Glutamatergic neuron (in vitro differentiated cells): ENCODE data around the gene PLK2. TPM values are rescaled to one million over a fixed set of nuclear protein-coding genes. Genes with fewer than 3 reads are reported as not detected.

ENCODE experiments used
- DNase-seq: peaks from one replicate; pipeline ENCODE4 v3.0.0; 2022
- H3K27ac Mint-ChIP-seq: one replicate; pipeline ENCODE4 v1.8.0; 2020; ENCODE audit warnings: mild to moderate bottlenecking, mixed read lengths, inconsistent platforms; ENCODE audit not compliant: unreplicated experiment
- H3K27me3 Mint-ChIP-seq: one replicate; pipeline ENCODE4 v1.8.0; 2020; ENCODE audit warnings: mild to moderate bottlenecking, moderate library complexity, mixed read lengths, inconsistent platforms; ENCODE audit not compliant: unreplicated experiment
- H3K36me3 Mint-ChIP-seq: one replicate; pipeline ENCODE4 v1.8.0; 2020; ENCODE audit warnings: mild to moderate bottlenecking, mixed read lengths, inconsistent platforms; ENCODE audit not compliant: unreplicated experiment
- H3K4me1 Mint-ChIP-seq: one replicate; pipeline ENCODE4 v1.8.0; 2020; ENCODE audit warnings: mild to moderate bottlenecking, low read depth, mixed read lengths, inconsistent platforms; ENCODE audit not compliant: unreplicated experiment
- H3K4me3 Mint-ChIP-seq: one replicate; pipeline ENCODE4 v1.8.0; 2020; ENCODE audit warnings: mild to moderate bottlenecking, mixed read lengths, inconsistent platforms; ENCODE audit not compliant: unreplicated experiment
- H3K9me3 Mint-ChIP-seq: one replicate; pipeline ENCODE4 v1.8.0; 2020; ENCODE audit warnings: mild to moderate bottlenecking, moderate library complexity, mixed read lengths, inconsistent platforms; ENCODE audit not compliant: unreplicated experiment
- total RNA-seq: library from RNA; stranded (reverse); fragmentation: NEBNext Ultra II Directional; extraction: Animal tissue kit (Norgen Biotek cat#: 25700); gene quantifications from one replicate; pipeline ENCODE4 v1.2.1, GENCODE V29; 2021; ENCODE audit not compliant: unreplicated experiment
- TF ChIP-seq, protein P1 (sequence below): fragments of 200-600 bp; sonication (generic); IDR thresholded peaks from one replicate; pipeline ENCODE4 v1.5.0; 2021; ENCODE audit not compliant: partially characterized antibody, unreplicated experiment

The PLK2 gene
- total RNA-seq, 1 donor from 2014 or later, result 7.8 TPM

DNA sequence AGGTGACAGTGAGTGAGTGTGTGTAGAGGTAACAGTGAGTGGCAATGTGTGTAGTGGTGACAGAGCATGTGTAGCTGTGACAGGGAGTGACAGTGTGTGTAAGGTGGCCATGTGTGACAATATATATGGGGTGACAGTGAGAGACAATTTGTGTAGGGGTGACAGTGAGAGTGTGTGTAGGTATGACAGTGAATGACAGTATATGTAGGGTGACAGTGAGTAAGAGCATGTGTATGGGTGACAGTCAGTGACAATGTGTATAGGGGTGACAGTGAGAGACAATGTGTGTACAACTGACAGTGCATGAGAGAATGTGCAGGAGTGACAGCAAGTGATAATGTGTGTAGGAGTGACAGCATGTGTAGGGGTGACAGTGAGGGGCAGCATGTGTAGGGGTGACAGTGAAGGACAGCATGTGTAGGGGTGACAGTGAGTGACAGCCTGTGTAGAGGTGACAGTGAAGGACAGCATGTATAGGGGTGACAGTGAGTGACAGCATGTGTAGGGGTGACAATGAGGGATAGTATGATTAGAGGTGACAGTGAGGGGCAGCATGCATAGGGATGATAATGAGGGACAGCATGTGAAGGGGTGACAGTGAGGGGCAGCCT lies 21.3 kb upstream of the PLK2 start:
- Mint-ChIP-seq H3K27ac (no peak overlapping the region), H3K9me3 (no peaks in the 10 kb centered on the region), H3K36me3 (peaks cover under 1% of the 10 kb centered on the region), H3K4me3 (no peak overlapping the region), H3K27me3 (no peaks in the 10 kb centered on the region), H3K4me1 (no peaks in the 10 kb centered on the region)
- no peak for DNase-seq
- TF ChIP-seq, protein P1, sequence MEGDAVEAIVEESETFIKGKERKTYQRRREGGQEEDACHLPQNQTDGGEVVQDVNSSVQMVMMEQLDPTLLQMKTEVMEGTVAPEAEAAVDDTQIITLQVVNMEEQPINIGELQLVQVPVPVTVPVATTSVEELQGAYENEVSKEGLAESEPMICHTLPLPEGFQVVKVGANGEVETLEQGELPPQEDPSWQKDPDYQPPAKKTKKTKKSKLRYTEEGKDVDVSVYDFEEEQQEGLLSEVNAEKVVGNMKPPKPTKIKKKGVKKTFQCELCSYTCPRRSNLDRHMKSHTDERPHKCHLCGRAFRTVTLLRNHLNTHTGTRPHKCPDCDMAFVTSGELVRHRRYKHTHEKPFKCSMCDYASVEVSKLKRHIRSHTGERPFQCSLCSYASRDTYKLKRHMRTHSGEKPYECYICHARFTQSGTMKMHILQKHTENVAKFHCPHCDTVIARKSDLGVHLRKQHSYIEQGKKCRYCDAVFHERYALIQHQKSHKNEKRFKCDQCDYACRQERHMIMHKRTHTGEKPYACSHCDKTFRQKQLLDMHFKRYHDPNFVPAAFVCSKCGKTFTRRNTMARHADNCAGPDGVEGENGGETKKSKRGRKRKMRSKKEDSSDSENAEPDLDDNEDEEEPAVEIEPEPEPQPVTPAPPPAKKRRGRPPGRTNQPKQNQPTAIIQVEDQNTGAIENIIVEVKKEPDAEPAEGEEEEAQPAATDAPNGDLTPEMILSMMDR, result no peak

DNA sequence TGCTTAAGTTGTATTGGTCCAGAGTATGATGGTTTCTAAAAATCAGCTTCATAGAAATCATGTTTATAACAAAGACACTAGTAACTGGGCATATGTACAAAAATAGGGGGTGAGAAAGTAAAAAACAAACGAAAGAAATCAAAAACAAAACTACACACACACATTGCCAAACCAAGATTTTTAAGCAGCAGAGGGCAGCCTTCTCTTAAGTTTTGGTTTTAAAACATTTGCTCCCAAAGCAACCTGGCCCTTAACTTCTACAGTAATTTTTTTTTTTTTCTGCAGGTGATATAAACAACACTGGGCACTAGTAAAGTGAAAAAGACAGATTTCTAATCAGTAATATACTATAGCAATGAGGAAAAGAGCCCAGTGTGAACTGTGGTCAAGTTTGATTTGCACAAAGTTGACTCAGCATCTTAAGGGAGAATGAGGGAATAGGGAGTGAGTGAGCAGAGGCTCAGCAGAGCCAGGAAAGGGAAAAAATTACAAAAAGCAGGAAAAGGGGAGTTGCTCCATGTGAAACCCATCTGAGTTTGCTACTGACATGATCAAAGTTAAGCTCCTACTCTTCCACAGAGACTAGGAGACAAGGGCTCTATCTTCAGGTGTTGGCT lies 18.0 kb upstream of the PLK2 start:
- no peak overlapping the region for H3K27ac Mint-ChIP-seq
- H3K36me3 Mint-ChIP-seq, result peaks cover 12% of the 10 kb centered on the region
- no peak overlapping the region for H3K4me3 Mint-ChIP-seq
- DNase-seq, result no peak
- H3K27me3 Mint-ChIP-seq, result peaks cover 1% of the 10 kb centered on the region
- peaks cover 5% of the 10 kb centered on the region for H3K9me3 Mint-ChIP-seq
- H3K4me1 Mint-ChIP-seq, result no peaks in the 10 kb centered on the region
- TF ChIP-seq, protein P1, result no peak

DNA sequence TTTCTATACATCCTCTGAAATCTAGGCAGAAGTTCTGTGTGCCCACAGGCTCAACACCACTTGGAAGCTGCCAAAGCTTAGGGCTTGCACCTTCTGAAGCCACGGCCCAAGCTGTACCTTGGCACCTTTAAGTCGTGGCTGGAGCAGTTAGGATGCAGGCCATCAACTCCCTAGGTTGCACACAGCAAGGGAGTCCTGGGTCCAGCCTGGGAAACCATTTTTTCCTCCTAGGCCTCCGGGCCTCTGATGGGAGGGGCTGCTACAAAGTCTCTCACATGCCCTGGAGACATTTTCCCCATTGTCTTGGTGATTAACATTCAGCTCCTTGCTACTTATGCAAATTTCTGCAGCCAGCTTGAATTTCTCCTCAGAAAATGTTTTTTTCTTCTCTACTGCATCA lies 15.5 kb upstream of the PLK2 start:
- Mint-ChIP-seq H3K36me3 (peaks cover 12% of the 10 kb centered on the region), H3K4me1 (no peaks in the 10 kb centered on the region), H3K4me3 (no peak overlapping the region), H3K9me3 (peaks cover 7% of the 10 kb centered on the region), H3K27ac (no peak overlapping the region), H3K27me3 (peaks cover 1% of the 10 kb centered on the region)
- TF ChIP-seq, protein P1, result no peak
- no peak for DNase-seq

DNA sequence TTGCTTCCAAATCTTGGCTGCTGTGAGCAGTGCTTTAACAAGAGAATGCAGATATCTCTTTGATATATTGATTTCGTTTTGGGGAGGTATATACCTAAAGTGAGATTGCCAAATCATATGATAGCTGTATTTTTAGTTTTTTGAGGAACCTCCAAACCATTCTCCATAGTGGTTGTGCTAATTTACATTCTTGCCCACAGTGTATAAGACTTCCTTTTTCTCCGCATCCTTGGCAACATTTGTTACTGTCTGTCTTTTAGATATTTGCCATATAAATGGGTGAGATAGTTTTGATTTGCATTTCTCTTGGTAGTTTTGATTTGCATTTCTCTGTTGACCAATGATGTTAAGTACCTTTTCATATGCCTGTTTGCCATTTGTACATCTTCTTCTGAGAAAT lies 10.0 kb upstream of the PLK2 start:
- Mint-ChIP-seq H3K4me3 (no peak overlapping the region), H3K4me1 (no peaks in the 10 kb centered on the region)

DNA sequence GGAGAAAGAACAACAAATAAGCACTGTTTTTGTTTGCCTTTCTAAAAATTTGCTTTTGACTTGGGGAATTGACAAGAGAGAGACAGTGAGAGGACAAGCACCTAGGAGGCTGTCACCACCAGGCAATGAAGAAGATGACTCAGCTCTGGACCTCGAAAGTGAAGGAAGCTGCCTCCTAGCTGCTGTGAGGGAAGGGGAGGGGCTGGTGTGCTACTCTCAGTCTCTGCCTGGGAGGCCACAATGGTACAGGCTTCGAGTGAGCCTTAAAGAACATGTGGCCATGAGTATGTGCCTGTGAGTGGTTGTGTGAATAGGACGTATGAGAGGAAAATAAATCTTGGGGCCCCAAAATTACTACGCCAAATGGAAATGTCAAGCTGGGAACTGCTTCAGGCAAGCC lies 7.1 kb upstream of the PLK2 start:
- Mint-ChIP-seq H3K4me3 (no peak overlapping the region), H3K9me3 (peaks cover 2% of the 10 kb centered on the region), H3K36me3 (no peaks in the 10 kb centered on the region), H3K4me1 (no peaks in the 10 kb centered on the region), H3K27ac (no peak overlapping the region), H3K27me3 (peaks cover 2% of the 10 kb centered on the region)
- no peak for DNase-seq
- TF ChIP-seq, protein P1, result no peak

More for the DNA sequence above, 10.0 kb upstream of the PLK2 start:
- Mint-ChIP-seq H3K27me3 (peaks cover 1% of the 10 kb centered on the region), H3K9me3 (peaks cover 6% of the 10 kb centered on the region), H3K36me3 (peaks cover 5% of the 10 kb centered on the region), H3K27ac (no peak overlapping the region)
- DNase-seq, result no peak
- TF ChIP-seq, protein P1, result no peak
